ENCODE data around the gene FAM210B.

- no peak for TF ChIP-seq CTCF (conservative IDR thresholded peaks at IDR 0.05; ENCODE audit: low read depth in 2 of 2)
- no peak for TF ChIP-seq REST (IDR thresholded peaks at IDR 0.05; ENCODE audit: unreplicated experiment)
- no peak for TF ChIP-seq EZH2 (IDR thresholded peaks at IDR 0.05; ENCODE audit: low read depth, unreplicated experiment)
- TF ChIP-seq JUNB (IDR thresholded peaks at IDR 0.05; ENCODE audit: unreplicated experiment) = no peak
- TF ChIP-seq NANOG (IDR thresholded peaks at IDR 0.05; ENCODE audit: borderline replicate concordance) = no peak
- TF ChIP-seq POLR2AphosphoS5 (IDR thresholded peaks at IDR 0.05; ENCODE audit: low read depth) = no peak
- no peak for TF ChIP-seq EZH2phosphoT487 (IDR thresholded peaks at IDR 0.05; ENCODE audit: unreplicated experiment)
- no peak for TF ChIP-seq ETS1 (IDR thresholded peaks at IDR 0.05)
- TF ChIP-seq CREB1 (CRISPR knock-in tag; IDR thresholded peaks at IDR 0.05; ENCODE audit: low read depth) = no peak
- no peak for TF ChIP-seq ZNF331 (CRISPR knock-in tag; IDR thresholded peaks at IDR 0.05; ENCODE audit: low read depth)
- no peak for TF ChIP-seq ZNF462 (CRISPR knock-in tag; IDR thresholded peaks at IDR 0.05)
- TF ChIP-seq STAT1 (IDR thresholded peaks at IDR 0.05; ENCODE audit: unreplicated experiment) = no peak
Measured at GRCh38 chr20:56381501-56381900, 22.7 kb downstream of the FAM210B start.
